GM12873 (cell line): ENCODE measurements around the gene SMAD7.

Experiments used
- CTCF ChIP-seq: IDR thresholded peaks from 2 replicates; pipeline ENCODE4 v1.5.1; 2012; ENCODE audit warnings: low read depth, mild to moderate bottlenecking, moderate library complexity, low read length, control low read depth; ENCODE audit not compliant: insufficient read depth; ENCODE audit errors: missing control alignments

The SMAD7 gene

GRCh38 chr18:48922801-48923730 lies 27.7 kb downstream of the SMAD7 start:
- TF ChIP-seq CTCF = no peak

GRCh38 chr18:48922226-48922800 lies 28.5 kb downstream of the SMAD7 start:
- TF ChIP-seq CTCF = no peak

GRCh38 chr18:48921305-48922225 lies 29.2 kb downstream of the SMAD7 start:
- no peak for TF ChIP-seq CTCF

- no peak for TF ChIP-seq CTCF
Observed at GRCh38 chr18:48920408-48921038, 30.2 kb downstream of the SMAD7 start.

- TF ChIP-seq CTCF = no peak
Observed at GRCh38 chr18:48919547-48919946, 31.2 kb downstream of the SMAD7 start.

- TF ChIP-seq CTCF = no peak
Observed at GRCh38 chr18:48918660-48919456, 31.9 kb downstream of the SMAD7 start.
